Fibroblast of the aortic adventitia (primary cell): ENCODE measurements around the gene DGKZ. TPM values are rescaled to one million over a fixed set of nuclear protein-coding genes. Genes with fewer than 3 reads are reported as not detected.

Source experiments
- DNase-seq: peaks from one replicate; pipeline ENCODE4 v3.0.0-alpha.2; 2010; ENCODE audit warnings: low read depth
- H3K4me3 ChIP-seq: 2 replicates; pipeline ENCODE4 v1.5.1; 2011; ENCODE audit warnings: low read depth, mild to moderate bottlenecking, control low read depth, low read length, moderate library complexity
- total RNA-seq: library from RNA; depleted of rRNA; stranded (reverse); fragments of >200 nt; gene quantifications from 2 replicates; pipeline ENCODE4 v1.2.3, GENCODE V29; 2012; ENCODE audit warnings: low replicate concordance
- TF ChIP-seq, protein P1 (sequence below): IDR thresholded peaks from 2 replicates; pipeline ENCODE4 v1.5.1; 2011; ENCODE audit warnings: mild to moderate bottlenecking, low read length, control low read depth, inconsistent platforms; ENCODE audit not compliant: insufficient read depth

Gene DGKZ
- total RNA-seq, 1 donor = 37.7 TPM

- no peak for DNase-seq
- no peak overlapping the region for H3K4me3 ChIP-seq
- TF ChIP-seq, protein P1, sequence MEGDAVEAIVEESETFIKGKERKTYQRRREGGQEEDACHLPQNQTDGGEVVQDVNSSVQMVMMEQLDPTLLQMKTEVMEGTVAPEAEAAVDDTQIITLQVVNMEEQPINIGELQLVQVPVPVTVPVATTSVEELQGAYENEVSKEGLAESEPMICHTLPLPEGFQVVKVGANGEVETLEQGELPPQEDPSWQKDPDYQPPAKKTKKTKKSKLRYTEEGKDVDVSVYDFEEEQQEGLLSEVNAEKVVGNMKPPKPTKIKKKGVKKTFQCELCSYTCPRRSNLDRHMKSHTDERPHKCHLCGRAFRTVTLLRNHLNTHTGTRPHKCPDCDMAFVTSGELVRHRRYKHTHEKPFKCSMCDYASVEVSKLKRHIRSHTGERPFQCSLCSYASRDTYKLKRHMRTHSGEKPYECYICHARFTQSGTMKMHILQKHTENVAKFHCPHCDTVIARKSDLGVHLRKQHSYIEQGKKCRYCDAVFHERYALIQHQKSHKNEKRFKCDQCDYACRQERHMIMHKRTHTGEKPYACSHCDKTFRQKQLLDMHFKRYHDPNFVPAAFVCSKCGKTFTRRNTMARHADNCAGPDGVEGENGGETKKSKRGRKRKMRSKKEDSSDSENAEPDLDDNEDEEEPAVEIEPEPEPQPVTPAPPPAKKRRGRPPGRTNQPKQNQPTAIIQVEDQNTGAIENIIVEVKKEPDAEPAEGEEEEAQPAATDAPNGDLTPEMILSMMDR = peak; percentile 77
Measured at GRCh38 chr11:46352063-46352841, 5.0 kb downstream of the DGKZ start.

DNA sequence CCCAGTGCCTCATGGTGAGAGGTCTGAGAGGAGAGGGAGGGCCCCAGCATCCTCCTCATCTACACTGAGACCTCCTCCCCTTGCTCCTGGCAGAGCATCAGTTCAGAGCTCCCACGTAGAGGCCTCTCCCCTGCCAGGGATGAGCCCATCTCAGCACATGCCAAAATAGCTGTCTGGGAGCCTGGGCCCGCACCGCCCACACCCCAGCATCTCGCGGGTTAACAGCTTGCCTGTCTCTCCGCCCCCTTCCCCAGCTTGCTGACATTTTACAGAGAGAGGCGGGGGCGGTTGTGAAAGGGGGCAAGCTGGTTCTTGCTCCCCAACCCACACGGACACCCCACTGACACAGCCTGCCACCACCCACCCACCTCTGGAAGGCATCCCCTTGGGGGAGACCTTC lies 6.4 kb downstream of the DGKZ start:
- TF ChIP-seq, protein P1 = no peak
- no peak overlapping the region for H3K4me3 ChIP-seq
- DNase-seq = no peak

GRCh38 chr11:46356924-46357482 lies 9.7 kb downstream of the DGKZ start:
- TF ChIP-seq, protein P1 = no peak
- DNase-seq = peak; percentile 51
- no peak overlapping the region for H3K4me3 ChIP-seq

- no peak for DNase-seq
- TF ChIP-seq, protein P1 = no peak
- H3K4me3 ChIP-seq = no peak overlapping the region
Measured at GRCh38 chr11:46357483-46357936, 10.2 kb downstream of the DGKZ start.

GRCh38 chr11:46359953-46360352 lies 12.7 kb downstream of the DGKZ start:
- TF ChIP-seq, protein P1 = no peak
- no peak for DNase-seq
- H3K4me3 ChIP-seq = no peak overlapping the region

- no peak overlapping the region for H3K4me3 ChIP-seq
- TF ChIP-seq, protein P1 = no peak
- DNase-seq = no peak
Measured at GRCh38 chr11:46360878-46361277, 13.6 kb downstream of the DGKZ start.
